ENCODE results near the gene STAG2.

GRCh38 chrX:123967497-123967896 is 6.0 kb downstream of the STAG2 start:
- TF ChIP-seq CTCF (IDR thresholded peaks at IDR 0.05; ENCODE audit: insufficient read depth, low read length): no peak
- no peak for TF ChIP-seq REST (IDR thresholded peaks at IDR 0.05; ENCODE audit: insufficient replicate concordance, low read depth)
- TF ChIP-seq POLR2AphosphoS5 (IDR thresholded peaks at IDR 0.05; ENCODE audit: low read depth): no peak
- no peak for TF ChIP-seq GABPA (IDR thresholded peaks at IDR 0.05; ENCODE audit: low read depth)
- no peak for TF ChIP-seq SPI1 (IDR thresholded peaks at IDR 0.05; ENCODE audit: borderline replicate concordance, low read depth)
